HG03558 (cell line): ENCODE measurements around the gene PALM2AKAP2.

Experiments used
- ATAC-seq: cut with Tn5 transposase; IDR thresholded peaks from one replicate; pipeline ENCODE4 v1.9.1; 2021; ENCODE audit warnings: moderate number of reproducible peaks; ENCODE audit not compliant: unreplicated experiment; ENCODE audit errors: extremely low read depth

The PALM2AKAP2 gene

GRCh38 chr9:109779711-109780452 lies at the start of gene PALM2AKAP2:
Gene PALM2AKAP2 (plus strand): TSS chr9:109780198. CDS start chr9:109780489, 291 bp downstream.
- no peak for ATAC-seq

GRCh38 chr9:109730228-109730627 lies 49.8 kb upstream of the PALM2AKAP2 start:
- no peak for ATAC-seq

- ATAC-seq: no peak
Observed at GRCh38 chr9:109733690-109734089, 46.3 kb upstream of the PALM2AKAP2 start.

- no peak for ATAC-seq
Observed at GRCh38 chr9:109734814-109735213, 45.2 kb upstream of the PALM2AKAP2 start.

- ATAC-seq: no peak
Observed at GRCh38 chr9:109735801-109736200, 44.2 kb upstream of the PALM2AKAP2 start.

- ATAC-seq: no peak
Observed at GRCh38 chr9:109737295-109737694, 42.7 kb upstream of the PALM2AKAP2 start.

- no peak for ATAC-seq
Observed at GRCh38 chr9:109739760-109740159, 40.2 kb upstream of the PALM2AKAP2 start.

- ATAC-seq: no peak
Observed at GRCh38 chr9:109742776-109743348, 37.1 kb upstream of the PALM2AKAP2 start.

- ATAC-seq: no peak
Observed at GRCh38 chr9:109743696-109744095, 36.3 kb upstream of the PALM2AKAP2 start.

- ATAC-seq: no peak
Observed at GRCh38 chr9:109745335-109746283, 34.4 kb upstream of the PALM2AKAP2 start.

- no peak for ATAC-seq
Observed at GRCh38 chr9:109751253-109751652, 28.7 kb upstream of the PALM2AKAP2 start.

GRCh38 chr9:109753308-109753707 lies 26.7 kb upstream of the PALM2AKAP2 start:
- no peak for ATAC-seq

- no peak for ATAC-seq
Observed at GRCh38 chr9:109755040-109755439, 25.0 kb upstream of the PALM2AKAP2 start.

GRCh38 chr9:109759589-109759988 lies 20.4 kb upstream of the PALM2AKAP2 start:
- no peak for ATAC-seq

GRCh38 chr9:109765278-109765677 lies 14.7 kb upstream of the PALM2AKAP2 start:
- ATAC-seq: no peak

GRCh38 chr9:109765830-109766229 lies 14.2 kb upstream of the PALM2AKAP2 start:
- ATAC-seq: no peak

- no peak for ATAC-seq
Observed at GRCh38 chr9:109766351-109766750, 13.6 kb upstream of the PALM2AKAP2 start.

GRCh38 chr9:109767404-109767803 lies 12.6 kb upstream of the PALM2AKAP2 start:
- no peak for ATAC-seq

- ATAC-seq: no peak
Observed at GRCh38 chr9:109767814-109768213, 12.2 kb upstream of the PALM2AKAP2 start.

- no peak for ATAC-seq
Observed at GRCh38 chr9:109769250-109769649, 10.7 kb upstream of the PALM2AKAP2 start.

GRCh38 chr9:109770101-109770500 lies 9.9 kb upstream of the PALM2AKAP2 start:
- no peak for ATAC-seq
